Measurements from ENCODE around the gene SF3B6. TPM values are rescaled to one million over a fixed set of nuclear protein-coding genes. Genes with fewer than 3 reads are reported as not detected.
"Not testable (repeated sequence)": the region's sequence is repeated elsewhere in the genome, so short reads cannot be mapped to it uniquely, and the experiment has no call there.

SF3B6 gene
- total RNA-seq, 1 donor from 2014 or later: 88.2 TPM

DNA sequence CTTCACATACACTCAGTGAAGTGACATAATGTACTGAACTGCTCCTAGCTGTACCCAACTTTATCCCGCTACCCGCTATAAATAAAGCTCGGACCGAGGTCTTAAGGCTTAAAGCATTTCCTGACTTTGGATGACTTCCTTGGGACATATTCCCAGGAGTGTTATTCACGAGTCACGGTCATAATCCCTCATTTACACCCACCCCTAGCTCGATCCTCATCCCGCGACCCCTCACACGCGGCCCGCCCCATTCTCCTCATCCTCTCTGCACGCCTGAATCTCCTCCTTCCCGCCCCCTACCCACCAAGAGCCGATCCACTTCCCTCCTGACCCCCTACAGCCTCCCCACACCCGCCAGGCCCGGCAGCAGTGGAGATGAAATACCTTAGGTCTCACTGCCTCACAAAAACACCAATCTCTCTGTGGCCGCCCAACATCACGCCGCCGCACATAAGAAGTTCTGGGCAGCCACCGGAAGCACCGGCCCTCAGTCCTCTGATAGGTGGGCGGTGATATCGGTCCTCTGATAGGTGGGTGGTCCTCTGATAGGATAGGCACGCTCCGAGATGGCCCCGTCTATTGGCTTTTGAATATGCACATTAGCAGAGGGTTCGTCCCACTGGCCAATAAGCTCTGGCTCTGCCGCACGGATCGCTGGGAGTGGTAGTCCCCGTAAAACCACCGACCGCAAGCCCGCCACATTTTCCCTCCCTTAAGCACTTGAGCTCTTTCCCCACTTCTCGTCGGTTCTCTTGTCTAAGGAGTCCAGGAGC lies 29.0 kb downstream of the SF3B6 start, which contains the start of gene WDCP:
TSS of gene WDCP (minus strand) at position 462 of the 773 bp plus-strand sequence. CDS start 7,897 bp downstream, outside the sequence.
- Histone ChIP-seq H3K27me3 (ENCODE audit: control insufficient read depth in 3 of 3, insufficient read depth in 3 of 3, low read length in 3 of 3) (peaks cover 0 to 11% (median 5%) of the 10 kb centered on the region in 3 donors), H3K9ac (ENCODE audit: low read depth in 1 of 3, low read length in 3 of 3) (peak within 1 kb of the TSS; percentile 82 to 87 (median 85)), H3K9me3 (ENCODE audit: control insufficient read depth in 3 of 3, low read length in 3 of 3) (no peaks in the 10 kb centered on the region), H3K4me1 (ENCODE audit: control insufficient read depth in 3 of 3, insufficient read depth in 3 of 3, low read length in 3 of 3) (peaks cover 9 to 22% (median 21%) of the 10 kb centered on the region in 3 donors), H3K4me3 (ENCODE audit: low read length in 3 of 3) (peak within 1 kb of the TSS; percentile 82 to 97 (median 86)), H3K36me3 (ENCODE audit: control insufficient read depth in 3 of 3, insufficient read depth in 3 of 3, low read length in 3 of 3) (no peaks in the 10 kb centered on the region), H3K27ac (ENCODE audit: low read depth, low read length) (peak within 1 kb of the TSS; percentile 49)

- peaks cover 0 to 11% (median 5%) of the 10 kb centered on the region in 3 donors for H3K27me3 ChIP-seq (ENCODE audit: control insufficient read depth in 3 of 3, insufficient read depth in 3 of 3, low read length in 3 of 3)
- peaks cover 9 to 22% (median 21%) of the 10 kb centered on the region in 3 donors for H3K4me1 ChIP-seq (ENCODE audit: control insufficient read depth in 3 of 3, insufficient read depth in 3 of 3, low read length in 3 of 3)
- H3K36me3 ChIP-seq (ENCODE audit: control insufficient read depth in 3 of 3, insufficient read depth in 3 of 3, low read length in 3 of 3): no peaks in the 10 kb centered on the region
- peak overlapping the region; percentile 49 for H3K27ac ChIP-seq (ENCODE audit: low read depth, low read length)
- H3K9ac ChIP-seq (ENCODE audit: low read depth in 1 of 3, low read length in 3 of 3): peak overlapping the region; percentile 82 to 87 (median 85)
- H3K4me3 ChIP-seq (ENCODE audit: low read length in 3 of 3): peak overlapping the region; percentile 82 to 97 (median 86)
- no peaks in the 10 kb centered on the region for H3K9me3 ChIP-seq (ENCODE audit: control insufficient read depth in 3 of 3, low read length in 3 of 3)
Measured at GRCh38 chr2:24046599-24046929, 29.6 kb downstream of the SF3B6 start.

DNA sequence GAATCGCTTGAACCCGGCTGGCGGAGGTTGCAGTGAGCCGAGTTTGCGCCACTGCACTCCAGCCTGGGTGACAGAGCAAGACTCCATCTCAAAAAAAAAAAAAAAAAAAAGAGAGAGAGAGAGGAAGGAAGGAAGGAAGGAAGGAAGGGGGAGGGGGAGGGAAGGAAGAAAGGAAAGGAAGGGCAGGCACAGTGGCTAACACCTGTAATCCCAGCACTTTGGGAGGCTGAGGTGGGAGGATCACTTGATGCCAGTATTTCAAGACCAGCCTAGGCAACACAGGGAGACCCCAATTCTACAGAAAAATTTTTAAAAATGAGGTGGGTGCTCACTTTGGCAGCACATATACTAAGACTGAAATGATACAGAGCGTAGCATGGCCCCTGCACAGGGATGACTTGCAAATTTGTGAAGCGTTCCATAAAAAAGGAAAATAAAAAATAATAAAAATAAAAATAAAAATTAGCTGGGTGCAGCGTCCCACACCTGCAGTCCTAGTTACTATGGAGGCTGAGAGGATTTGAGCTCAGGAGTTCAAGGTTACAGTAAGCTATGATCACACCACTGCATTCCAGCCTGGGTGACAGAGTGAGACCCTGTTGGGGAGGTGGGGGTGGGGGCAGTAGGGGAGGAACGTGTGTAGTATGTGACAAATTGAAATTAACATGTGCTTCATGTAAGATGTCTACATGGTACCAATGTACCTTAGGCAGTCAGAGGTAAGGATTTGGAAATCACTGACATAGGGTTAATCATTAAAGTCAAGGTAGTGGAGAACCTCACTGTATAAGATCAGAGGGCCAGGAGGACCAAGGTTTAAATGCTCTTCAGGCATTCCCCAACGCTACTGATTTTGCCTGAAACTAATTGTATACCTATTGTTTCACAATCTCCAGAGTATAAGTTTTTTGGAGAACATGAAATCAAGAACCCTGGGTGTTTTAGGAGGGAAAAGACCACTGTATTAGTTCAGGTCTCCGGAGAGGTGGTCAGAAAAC lies 30.3 kb downstream of the SF3B6 start:
- H3K9ac ChIP-seq (ENCODE audit: low read depth in 1 of 3, low read length in 3 of 3): no peak overlapping the region
- no peak overlapping the region for H3K27ac ChIP-seq (ENCODE audit: low read depth, low read length)
- peaks cover 9 to 22% (median 21%) of the 10 kb centered on the region in 3 donors for H3K4me1 ChIP-seq (ENCODE audit: control insufficient read depth in 3 of 3, insufficient read depth in 3 of 3, low read length in 3 of 3)
- no peaks in the 10 kb centered on the region for H3K9me3 ChIP-seq (ENCODE audit: control insufficient read depth in 3 of 3, low read length in 3 of 3)
- H3K4me3 ChIP-seq (ENCODE audit: low read length in 3 of 3): peak overlapping the region in 1 of 3 donors; percentile 97
- H3K36me3 ChIP-seq (ENCODE audit: control insufficient read depth in 3 of 3, insufficient read depth in 3 of 3, low read length in 3 of 3): no peaks in the 10 kb centered on the region
- H3K27me3 ChIP-seq (ENCODE audit: control insufficient read depth in 3 of 3, insufficient read depth in 3 of 3, low read length in 3 of 3): peaks cover 0 to 11% (median 5%) of the 10 kb centered on the region in 3 donors

GRCh38 chr2:24043133-24043532 lies 33.0 kb downstream of the SF3B6 start:
- not testable (repeated sequence) for H3K9ac ChIP-seq (ENCODE audit: low read depth in 1 of 3, low read length in 3 of 3); H3K9me3 ChIP-seq (ENCODE audit: control insufficient read depth in 3 of 3, low read length in 3 of 3); H3K27me3 ChIP-seq (ENCODE audit: control insufficient read depth in 3 of 3, insufficient read depth in 3 of 3, low read length in 3 of 3); H3K4me3 ChIP-seq (ENCODE audit: low read length in 3 of 3); H3K27ac ChIP-seq (ENCODE audit: low read depth, low read length)
- Histone ChIP-seq H3K4me1 (ENCODE audit: control insufficient read depth in 3 of 3, insufficient read depth in 3 of 3, low read length in 3 of 3) (peaks cover 4 to 12% (median 9%) of the 10 kb centered on the region in 3 donors), H3K36me3 (ENCODE audit: control insufficient read depth in 3 of 3, insufficient read depth in 3 of 3, low read length in 3 of 3) (peaks cover 7 to 12% (median 12%) of the 10 kb centered on the region in 3 donors)

DNA sequence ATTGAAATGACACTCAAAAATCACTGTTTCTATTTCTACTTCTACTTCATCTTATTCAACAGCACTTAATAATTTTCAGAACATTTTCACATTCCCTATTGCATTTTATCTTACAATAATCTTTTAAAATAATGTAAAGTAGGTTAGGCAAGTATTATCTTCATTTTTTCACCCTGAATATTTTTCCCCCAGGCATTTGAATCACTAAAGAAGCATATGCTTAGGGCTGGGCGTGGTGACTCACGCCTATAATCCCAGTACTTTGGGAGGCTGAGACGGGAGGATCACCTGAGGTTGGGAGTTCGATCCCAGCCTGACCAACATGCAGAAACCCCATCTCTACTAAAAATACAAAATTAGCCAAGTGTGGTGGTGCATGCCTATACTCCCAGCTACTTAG lies 35.6 kb downstream of the SF3B6 start:
- Histone ChIP-seq H3K36me3 (ENCODE audit: control insufficient read depth in 3 of 3, insufficient read depth in 3 of 3, low read length in 3 of 3) (peaks cover 14 to 26% (median 21%) of the 10 kb centered on the region in 3 donors), H3K4me1 (ENCODE audit: control insufficient read depth in 3 of 3, insufficient read depth in 3 of 3, low read length in 3 of 3) (no peaks in the 10 kb centered on the region), H3K9ac (ENCODE audit: low read depth in 1 of 3, low read length in 3 of 3) (no peak overlapping the region), H3K27me3 (ENCODE audit: control insufficient read depth in 3 of 3, insufficient read depth in 3 of 3, low read length in 3 of 3) (no peaks in the 10 kb centered on the region), H3K27ac (ENCODE audit: low read depth, low read length) (no peak overlapping the region), H3K9me3 (ENCODE audit: control insufficient read depth in 3 of 3, low read length in 3 of 3) (no peaks in the 10 kb centered on the region), H3K4me3 (ENCODE audit: low read length in 3 of 3) (no peak overlapping the region)

GRCh38 chr2:24038786-24039499 lies 37.2 kb downstream of the SF3B6 start:
- no peak overlapping the region for H3K4me3 ChIP-seq (ENCODE audit: low read length in 3 of 3)
- H3K36me3 ChIP-seq (ENCODE audit: control insufficient read depth in 3 of 3, insufficient read depth in 3 of 3, low read length in 3 of 3): peaks cover 14 to 26% (median 21%) of the 10 kb centered on the region in 3 donors
- no peaks in the 10 kb centered on the region for H3K27me3 ChIP-seq (ENCODE audit: control insufficient read depth in 3 of 3, insufficient read depth in 3 of 3, low read length in 3 of 3)
- no peak overlapping the region for H3K9ac ChIP-seq (ENCODE audit: low read depth in 1 of 3, low read length in 3 of 3)
- H3K4me1 ChIP-seq (ENCODE audit: control insufficient read depth in 3 of 3, insufficient read depth in 3 of 3, low read length in 3 of 3): no peaks in the 10 kb centered on the region
- H3K9me3 ChIP-seq (ENCODE audit: control insufficient read depth in 3 of 3, low read length in 3 of 3): no peaks in the 10 kb centered on the region
- no peak overlapping the region for H3K27ac ChIP-seq (ENCODE audit: low read depth, low read length)

DNA sequence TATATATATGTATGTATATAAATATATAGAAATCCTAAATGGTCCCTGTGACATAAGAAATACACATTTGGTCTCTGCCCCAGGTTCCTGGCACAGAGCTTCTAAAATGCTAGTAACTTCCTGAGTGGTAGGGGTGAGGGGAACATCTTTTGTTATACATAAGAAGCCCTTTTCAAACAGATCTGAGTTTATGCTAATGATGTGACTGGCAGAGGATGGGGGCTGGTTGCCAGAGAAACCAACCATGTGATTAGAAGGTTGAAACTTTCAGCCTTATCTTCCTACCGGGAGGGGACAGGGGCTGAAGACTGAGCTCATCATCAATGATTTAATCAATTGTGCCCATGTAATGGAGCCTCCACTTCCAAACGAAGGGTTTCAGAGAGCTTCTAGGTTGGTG lies 49.9 kb downstream of the SF3B6 start:
- Histone ChIP-seq H3K9me3 (ENCODE audit: control insufficient read depth in 3 of 3, low read length in 3 of 3) (no peaks in the 10 kb centered on the region), H3K4me1 (ENCODE audit: control insufficient read depth in 3 of 3, insufficient read depth in 3 of 3, low read length in 3 of 3) (no peaks in the 10 kb centered on the region), H3K36me3 (ENCODE audit: control insufficient read depth in 3 of 3, insufficient read depth in 3 of 3, low read length in 3 of 3) (peaks cover 31 to 43% (median 38%) of the 10 kb centered on the region in 3 donors), H3K27me3 (ENCODE audit: control insufficient read depth in 3 of 3, insufficient read depth in 3 of 3, low read length in 3 of 3) (no peaks in the 10 kb centered on the region), H3K9ac (ENCODE audit: low read depth in 1 of 3, low read length in 3 of 3) (no peak overlapping the region), H3K4me3 (ENCODE audit: low read length in 3 of 3) (no peak overlapping the region), H3K27ac (ENCODE audit: low read depth, low read length) (no peak overlapping the region)

- H3K4me3 ChIP-seq (ENCODE audit: low read length in 3 of 3): no peak overlapping the region
- H3K36me3 ChIP-seq (ENCODE audit: control insufficient read depth in 3 of 3, insufficient read depth in 3 of 3, low read length in 3 of 3): peaks cover 23 to 35% (median 27%) of the 10 kb centered on the region in 3 donors
- H3K27me3 ChIP-seq (ENCODE audit: control insufficient read depth in 3 of 3, insufficient read depth in 3 of 3, low read length in 3 of 3): no peaks in the 10 kb centered on the region
- H3K9ac ChIP-seq (ENCODE audit: low read depth in 1 of 3, low read length in 3 of 3): no peak overlapping the region
- no peaks in the 10 kb centered on the region for H3K9me3 ChIP-seq (ENCODE audit: control insufficient read depth in 3 of 3, low read length in 3 of 3)
- H3K27ac ChIP-seq (ENCODE audit: low read depth, low read length): no peak overlapping the region
- H3K4me1 ChIP-seq (ENCODE audit: control insufficient read depth in 3 of 3, insufficient read depth in 3 of 3, low read length in 3 of 3): no peaks in the 10 kb centered on the region
Measured at GRCh38 chr2:24024996-24025663, 51.0 kb downstream of the SF3B6 start.

GRCh38 chr2:24024018-24024417 lies 52.1 kb downstream of the SF3B6 start:
- Histone ChIP-seq H3K9ac (ENCODE audit: low read depth in 1 of 3, low read length in 3 of 3) (no peak overlapping the region), H3K36me3 (ENCODE audit: control insufficient read depth in 3 of 3, insufficient read depth in 3 of 3, low read length in 3 of 3) (peaks cover 16 to 27% (median 17%) of the 10 kb centered on the region in 3 donors), H3K27ac (ENCODE audit: low read depth, low read length) (no peak overlapping the region), H3K27me3 (ENCODE audit: control insufficient read depth in 3 of 3, insufficient read depth in 3 of 3, low read length in 3 of 3) (no peaks in the 10 kb centered on the region), H3K4me1 (ENCODE audit: control insufficient read depth in 3 of 3, insufficient read depth in 3 of 3, low read length in 3 of 3) (no peaks in the 10 kb centered on the region), H3K4me3 (ENCODE audit: low read length in 3 of 3) (no peak overlapping the region), H3K9me3 (ENCODE audit: control insufficient read depth in 3 of 3, low read length in 3 of 3) (no peaks in the 10 kb centered on the region)
